NCI-H1436 treated with DMSO at 0.1 percent for 48 hours (cell line): ENCODE measurements around the gene PTPN21.

Experiments used
- DNase-seq: peaks from one replicate; lab custom pipeline; 2025; lab: John Stamatoyannopoulos, UW

PTPN21 gene

GRCh38 chr14:88554457-88555286, at the start of gene PTPN21:
TSS of gene PTPN21 (minus strand) at chr14:88555007. CDS start at chr14:88550417, 4,590 bp downstream.
- no peak for DNase-seq

- DNase-seq = no peak
Observed at GRCh38 chr14:88604212-88604611, 49.4 kb upstream of the PTPN21 start.

- DNase-seq = no peak
Observed at GRCh38 chr14:88599761-88600439, 45.1 kb upstream of the PTPN21 start.

DNA sequence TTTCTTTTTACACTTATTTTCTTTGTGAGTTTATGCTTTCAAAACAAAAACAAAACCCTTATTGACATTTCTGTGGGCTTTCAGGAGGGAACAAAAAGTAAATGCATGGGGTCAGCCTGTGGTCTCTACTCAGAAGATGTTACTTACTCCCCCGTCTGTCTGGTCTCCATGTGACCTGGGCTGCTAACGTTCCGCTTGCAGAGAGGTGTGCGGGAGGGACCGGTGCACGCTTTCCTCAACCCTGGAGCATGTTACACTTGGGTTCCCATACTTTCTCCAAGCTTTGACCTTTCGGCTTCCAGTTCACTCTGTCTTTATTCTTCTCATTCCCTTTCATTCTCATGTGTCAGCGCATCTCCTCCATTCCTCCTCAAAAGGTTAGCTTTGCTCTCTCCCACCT, 44.5 kb upstream of the PTPN21 start:
- DNase-seq = no peak

- no peak for DNase-seq
Observed at GRCh38 chr14:88598097-88598675, 43.4 kb upstream of the PTPN21 start.

DNA sequence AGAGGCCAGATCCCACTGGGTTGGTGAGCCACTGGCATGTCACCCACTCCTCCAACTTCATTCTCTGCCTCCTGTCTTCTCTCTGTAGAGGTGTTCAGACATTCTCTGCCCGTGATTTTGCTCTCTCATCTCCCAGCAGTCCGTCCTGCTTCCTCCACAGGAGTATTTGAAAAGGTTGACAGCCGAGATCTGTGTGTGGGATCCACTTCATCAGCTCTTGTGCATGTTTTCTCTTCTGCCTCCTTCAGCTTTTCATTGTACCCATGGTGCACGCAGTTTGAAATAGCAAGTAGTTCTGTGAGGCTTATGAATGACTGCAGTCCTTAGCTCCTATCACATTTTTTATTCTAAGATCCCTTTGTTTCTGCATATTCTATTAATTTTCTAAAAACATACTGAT, 42.8 kb upstream of the PTPN21 start:
- no peak for DNase-seq

DNA sequence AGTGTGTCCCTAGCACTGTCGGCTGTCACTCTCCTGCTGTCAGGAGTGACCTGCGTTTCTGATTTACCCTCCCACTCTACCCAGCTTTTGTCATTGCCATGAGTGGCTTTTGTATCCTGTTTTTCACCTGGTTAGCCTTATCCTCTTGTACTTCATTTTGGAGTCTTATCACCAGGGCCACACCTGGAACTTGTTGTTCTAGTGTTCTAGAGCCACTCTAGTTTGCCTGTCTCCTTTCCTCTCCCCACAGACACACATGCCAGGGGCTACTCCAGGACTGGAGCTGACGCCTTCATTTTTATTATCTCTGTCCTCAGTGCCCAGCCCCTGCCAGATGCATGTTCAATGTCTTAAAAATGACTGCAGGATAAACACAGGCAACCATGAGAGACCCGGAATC, 42.2 kb upstream of the PTPN21 start:
- no peak for DNase-seq

GRCh38 chr14:88592031-88592430, 37.2 kb upstream of the PTPN21 start:
- DNase-seq = no peak

DNA sequence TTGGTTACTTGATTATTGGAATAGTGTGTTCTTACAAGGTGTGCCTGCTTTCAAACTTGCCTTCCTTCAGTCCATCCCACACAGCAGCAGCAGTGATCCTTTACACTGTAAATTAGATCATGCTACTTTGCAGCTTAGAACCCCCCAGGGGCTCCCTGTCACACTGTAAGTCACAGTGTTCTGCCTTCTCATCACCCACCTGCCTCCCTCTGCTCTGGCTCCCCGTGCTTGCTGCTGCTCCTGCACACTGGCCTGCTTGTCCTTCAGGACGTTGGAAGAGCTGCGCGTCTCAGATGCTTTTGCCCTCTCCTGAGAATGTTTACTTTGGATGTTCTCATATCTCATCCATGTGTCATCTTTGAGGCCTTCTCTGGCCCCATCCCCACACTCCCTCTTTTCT, 35.4 kb upstream of the PTPN21 start:
- no peak for DNase-seq

- no peak for DNase-seq
Observed at GRCh38 chr14:88588081-88588480, 33.3 kb upstream of the PTPN21 start.

- DNase-seq = no peak
Observed at GRCh38 chr14:88584451-88584850, 29.6 kb upstream of the PTPN21 start.

GRCh38 chr14:88576222-88576621, 21.4 kb upstream of the PTPN21 start:
- DNase-seq = no peak

GRCh38 chr14:88572117-88572516, 17.3 kb upstream of the PTPN21 start:
- DNase-seq = no peak

GRCh38 chr14:88568196-88568595, 13.4 kb upstream of the PTPN21 start:
- DNase-seq = no peak

GRCh38 chr14:88565427-88565826, 10.6 kb upstream of the PTPN21 start:
- DNase-seq = no peak

DNA sequence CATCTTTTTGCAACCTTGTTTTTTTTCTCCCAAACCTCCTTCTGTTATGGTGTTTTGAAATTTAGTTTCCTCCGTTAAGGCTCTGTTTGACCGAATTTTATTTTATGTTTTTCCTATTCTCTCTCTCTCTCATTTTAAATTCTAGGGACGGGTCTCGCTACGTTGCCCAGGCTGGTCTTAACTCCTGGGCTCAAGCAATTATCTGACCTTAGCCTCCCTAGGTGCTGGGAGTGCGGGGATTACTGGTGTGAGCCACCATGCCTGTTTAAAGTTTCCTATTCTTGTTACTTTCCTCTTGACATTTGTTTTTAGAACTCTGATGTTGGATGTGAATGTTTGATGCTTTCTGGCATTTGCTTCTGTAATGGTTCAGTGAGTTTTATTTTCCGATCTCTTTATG, 9.0 kb upstream of the PTPN21 start:
- DNase-seq = no peak

GRCh38 chr14:88562831-88563686, 8.3 kb upstream of the PTPN21 start, which contains the start of gene ZC3H14:
TSS of gene ZC3H14 (plus strand) at chr14:88563037. CDS start at chr14:88563134, 97 bp downstream.
- DNase-seq = peak; percentile 58

DNA sequence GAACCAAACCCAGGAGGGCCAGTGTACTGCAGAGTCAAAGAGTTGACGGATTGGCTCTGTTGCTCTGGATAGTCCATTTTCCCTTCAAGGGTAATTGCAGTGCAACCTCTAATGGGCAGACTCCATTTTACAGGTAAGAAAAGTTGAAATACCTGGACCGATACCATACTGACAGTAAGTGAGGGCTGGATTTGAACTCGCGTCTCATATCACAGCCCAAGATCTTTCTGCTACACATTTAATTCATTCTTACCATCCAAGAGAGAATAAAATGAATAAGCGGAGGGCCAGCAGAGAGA, 7.7 kb upstream of the PTPN21 start:
- no peak for DNase-seq

- no peak for DNase-seq
Observed at GRCh38 chr14:88559852-88560251, 5.0 kb upstream of the PTPN21 start.

DNA sequence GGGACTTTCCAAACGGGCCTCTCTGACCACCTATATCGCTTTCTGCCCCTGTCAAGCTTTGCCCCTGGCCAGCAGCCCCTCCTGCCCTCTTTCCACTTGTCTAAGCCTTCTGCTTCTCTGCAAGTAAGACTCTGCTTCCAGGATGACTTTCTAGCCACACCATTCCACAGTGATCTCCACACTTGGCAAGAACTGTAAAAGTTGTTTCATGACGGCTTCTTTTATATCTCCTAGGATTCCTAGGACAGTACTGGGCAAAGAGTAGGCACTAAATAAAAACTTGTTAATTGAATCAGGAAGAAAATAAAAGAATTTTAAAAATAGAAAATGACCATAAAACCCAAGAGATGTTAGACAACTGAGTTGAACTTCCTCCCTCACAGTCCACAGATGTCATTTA, 1.8 kb upstream of the PTPN21 start:
- no peak for DNase-seq

DNA sequence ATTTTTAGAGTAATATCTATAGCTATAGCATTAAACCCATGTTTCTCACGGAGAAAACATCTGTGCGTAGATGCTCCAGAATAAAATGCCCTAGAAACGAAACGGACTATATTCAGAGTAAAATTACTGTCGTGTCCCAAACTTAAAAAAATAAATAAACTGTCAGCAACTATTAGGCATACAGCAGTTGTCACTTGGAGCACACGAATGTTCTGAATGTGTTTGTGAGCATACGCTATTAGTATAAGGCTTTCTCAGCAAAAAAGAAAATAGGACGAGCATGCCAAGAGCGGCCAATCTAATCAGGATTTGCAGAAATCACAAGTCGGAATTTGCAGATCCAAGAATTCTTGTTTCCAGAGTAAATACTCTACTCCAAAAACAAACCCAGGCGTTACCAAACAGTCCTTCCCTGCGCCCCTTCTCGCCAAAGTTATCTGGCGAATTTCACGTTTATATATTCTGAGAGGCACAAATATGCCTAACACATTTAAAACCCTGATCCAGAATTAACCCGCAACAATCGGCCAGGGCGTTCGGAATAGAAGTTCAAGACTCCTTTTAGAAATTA, 836 bp downstream of the PTPN21 start:
- no peak for DNase-seq

- DNase-seq = no peak
Observed at GRCh38 chr14:88552876-88553275, 1.9 kb downstream of the PTPN21 start.
